SHP77 (cell line): ENCODE results near the gene P4HB.
"Not testable (repeated sequence)": the region's sequence is repeated elsewhere in the genome, so short reads cannot be mapped to it uniquely, and the experiment has no call there.

Experiments used
- DNase-seq, 2 experiments: peaks; one replicate each; lab custom pipeline; 2025; lab: John Stamatoyannopoulos, UW

Gene P4HB

GRCh38 chr17:81845881-81846742, 14.2 kb downstream of the P4HB start:
- no peak for DNase-seq

- no peak for DNase-seq
These were observed 15.0 kb downstream of the P4HB start for GRCh38 chr17:81845361-81845760.

- DNase-seq: no peak
These were observed 15.4 kb downstream of the P4HB start for GRCh38 chr17:81844887-81845286.

GRCh38 chr17:81844327-81844851, 15.9 kb downstream of the P4HB start:
- DNase-seq: no peak

GRCh38 chr17:81843713-81844326, 16.5 kb downstream of the P4HB start:
- no peak for DNase-seq

GRCh38 chr17:81842725-81843504, 17.4 kb downstream of the P4HB start:
- DNase-seq: no peak

- no peak for DNase-seq
These were observed 18.0 kb downstream of the P4HB start for GRCh38 chr17:81842378-81842724.

- DNase-seq: no peak
These were observed 18.5 kb downstream of the P4HB start for GRCh38 chr17:81841866-81842265.

GRCh38 chr17:81840826-81841778, 19.2 kb downstream of the P4HB start:
- no peak for DNase-seq

- not testable (repeated sequence) for DNase-seq
These were observed 20.3 kb downstream of the P4HB start for GRCh38 chr17:81840059-81840458.

GRCh38 chr17:81839301-81839700, 21.0 kb downstream of the P4HB start:
- DNase-seq: no peak

GRCh38 chr17:81838753-81839255, 21.5 kb downstream of the P4HB start:
- DNase-seq: no peak

- DNase-seq: no peak
These were observed 22.7 kb downstream of the P4HB start for GRCh38 chr17:81837641-81838040.

- DNase-seq: no peak
These were observed 25.5 kb downstream of the P4HB start, which contains the start of gene PPP1R27 for GRCh38 chr17:81834831-81835267. PPP1R27 (minus strand) TSS chr17:81835050; CDS start chr17:81834953, 97 bp downstream.

- no peak for DNase-seq
These were observed 26.2 kb downstream of the P4HB start for GRCh38 chr17:81833921-81834830.

- peak; percentile 96 to 97 for DNase-seq
These were observed 27.0 kb downstream of the P4HB start, which contains the start of gene MCRIP1 for GRCh38 chr17:81833160-81833920. MCRIP1 (minus strand) TSS chr17:81833291; CDS start chr17:81824506, 8,785 bp downstream.

GRCh38 chr17:81832608-81833159, 27.7 kb downstream of the P4HB start:
- DNase-seq: peak in 1 of 2 experiments; percentile 64

GRCh38 chr17:81831957-81832607, 28.3 kb downstream of the P4HB start:
- peak in 1 of 2 experiments; percentile 59 for DNase-seq
